Ascending aorta (tissue), 2 donors: ENCODE results near the gene CFAP74. TPM values are rescaled to one million over a fixed set of nuclear protein-coding genes. Genes with fewer than 3 reads are reported as not detected.

Source experiments
- DNase-seq, 2 donors: peaks; one replicate each; pipeline ENCODE4 v3.0.0-alpha.2; 2019; ENCODE audit warnings: low spot score in 2 of 2
- H3K27ac ChIP-seq, 2 donors: fragments of 200-600 bp; sonication (generic); one replicate each; pipeline ENCODE4 v1.5.1; 2016 to 2017; ENCODE audit warnings: mild to moderate bottlenecking in 1 of 2
- H3K27me3 ChIP-seq: fragments of 200-600 bp; sonication (generic); one replicate; pipeline ENCODE4 v1.5.1; 2017
- H3K36me3 ChIP-seq, 2 donors: fragments of 200-600 bp; sonication (generic); one replicate each; pipeline ENCODE4 v1.5.1; 2016
- H3K4me1 ChIP-seq, 2 donors: fragments of 200-600 bp; sonication (generic); one replicate each; pipeline ENCODE4 v1.5.1; 2016 to 2017; ENCODE audit warnings: mild to moderate bottlenecking in 1 of 2
- H3K4me3 ChIP-seq, 2 donors: fragments of 200-600 bp; sonication (generic); one replicate each; pipeline ENCODE4 v1.5.1; 2016 to 2017; ENCODE audit warnings: mild to moderate bottlenecking in 1 of 2
- H3K9me3 ChIP-seq, 2 donors: fragments of 200-600 bp; sonication (generic); one replicate each; pipeline ENCODE4 v1.5.1; 2016
- CTCF ChIP-seq, 3 experiments: fragments of 200-600 bp in 2 of 3; fragments of 450-650 bp in 1 of 3; sonication (generic) in 2 of 3; IDR thresholded peaks; one replicate each; pipeline ENCODE4 v1.5.1; 2016 to 2019; ENCODE audit warnings: antibody characterized with exemption in 3 of 3, mild to moderate bottlenecking in 1 of 3, moderate library complexity in 1 of 3
- intact Hi-C: fragments of 100-400 bp; cut with DNase I; formaldehyde crosslinking; loops from one replicate; pipeline ENCODE4 v1.15.1; 2023
- total RNA-seq: library from RNA; depleted of rRNA; stranded (reverse); fragments of >200 nt; gene quantifications from one replicate; pipeline ENCODE4 v1.1.0, GENCODE V29; 2016

Gene CFAP74
- total RNA-seq, 1 donor from 2014 or later: not detected

- intact Hi-C loops: no loop called here
- Histone ChIP-seq H3K4me3 (no peak overlapping the region), H3K27me3 (no peaks in the 10 kb centered on the region), H3K9me3 (no peaks in the 10 kb centered on the region), H3K27ac (no peak overlapping the region), H3K4me1 (peaks cover 12 to 29% of the 10 kb centered on the region in 2 donors), H3K36me3 (peaks cover 0 to 11% of the 10 kb centered on the region in 2 donors)
- DNase-seq: no peak
- no peak for TF ChIP-seq CTCF (IDR thresholded peaks at IDR 0.05)
These were observed 128.7 kb downstream of the CFAP74 start for GRCh38 chr1:1874901-1875300.

- TF ChIP-seq CTCF (IDR thresholded peaks at IDR 0.05): no peak
- no peak overlapping the region for H3K4me3 ChIP-seq
- H3K36me3 ChIP-seq: peaks cover 0 to 11% of the 10 kb centered on the region in 2 donors
- no peak for DNase-seq
- no peaks in the 10 kb centered on the region for H3K27me3 ChIP-seq
- no peaks in the 10 kb centered on the region for H3K9me3 ChIP-seq
- no peak overlapping the region for H3K27ac ChIP-seq
- peaks cover 12 to 29% of the 10 kb centered on the region in 2 donors for H3K4me1 ChIP-seq
- intact Hi-C loops: no loop called here
These were observed 130.4 kb downstream of the CFAP74 start for GRCh38 chr1:1873186-1873585.

- peaks cover 12 to 24% of the 10 kb centered on the region in 2 donors for H3K4me1 ChIP-seq
These were observed 131.1 kb downstream of the CFAP74 start for GRCh38 chr1:1872329-1872994.

More at GRCh38 chr1:1872329-1872994, 131.1 kb downstream of the CFAP74 start:
- no peak overlapping the region for H3K4me3 ChIP-seq
- no peak for DNase-seq
- no peak overlapping the region for H3K27ac ChIP-seq
- no peak for TF ChIP-seq CTCF (IDR thresholded peaks at IDR 0.05)
- no peaks in the 10 kb centered on the region for H3K9me3 ChIP-seq
- peaks cover 0 to 11% of the 10 kb centered on the region in 2 donors for H3K36me3 ChIP-seq
- intact Hi-C loops: no loop called here
- H3K27me3 ChIP-seq: no peaks in the 10 kb centered on the region

Other genes starting within 250 kb of the CFAP74 start
- gene NADK, start 225.3 kb downstream of the CFAP74 start, total RNA-seq: 104 TPM
- gene GNB1, start 112.7 kb downstream of the CFAP74 start, total RNA-seq: 170 TPM
- gene CALML6, start 88.5 kb downstream of the CFAP74 start, total RNA-seq: not detected
- gene TMEM52, start 84.5 kb downstream of the CFAP74 start, total RNA-seq: not detected
- gene GABRD, start 15.6 kb upstream of the CFAP74 start, total RNA-seq: not detected
- gene PRKCZ, start 46.6 kb upstream of the CFAP74 start, total RNA-seq: 1.3 TPM
- gene FAAP20, start 191.0 kb upstream of the CFAP74 start, total RNA-seq: 38.3 TPM
- 139 TPM for gene SKI, start 224.5 kb upstream of the CFAP74 start, total RNA-seq